HG02623 (cell line): ENCODE measurements around the gene GUCA2B.

ENCODE experiments used
- ATAC-seq: cut with Tn5 transposase; IDR thresholded peaks from one replicate; pipeline ENCODE4 v1.9.1; 2021; ENCODE audit warnings: moderate library complexity; ENCODE audit not compliant: unreplicated experiment

The GUCA2B gene

DNA sequence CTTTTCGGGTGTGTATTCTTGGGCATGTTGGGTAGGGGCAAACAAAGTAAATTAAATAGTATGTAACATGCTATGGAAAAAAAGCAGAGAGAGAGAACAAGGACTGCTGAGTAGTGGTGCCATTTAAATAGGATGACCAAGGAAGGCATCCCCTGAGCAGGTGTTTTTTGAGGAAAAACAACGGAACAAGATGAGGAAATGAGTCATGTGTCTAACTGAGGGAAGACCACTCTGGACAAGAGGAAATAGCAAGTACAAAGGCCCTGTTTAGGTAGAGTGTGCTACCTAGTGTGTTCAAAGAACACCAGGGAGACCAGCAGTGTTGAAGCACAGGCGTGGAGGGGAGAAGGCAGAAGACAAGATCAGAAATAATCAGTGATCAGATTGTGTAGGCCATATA, 31.4 kb downstream of the GUCA2B start:
- no peak for ATAC-seq

DNA sequence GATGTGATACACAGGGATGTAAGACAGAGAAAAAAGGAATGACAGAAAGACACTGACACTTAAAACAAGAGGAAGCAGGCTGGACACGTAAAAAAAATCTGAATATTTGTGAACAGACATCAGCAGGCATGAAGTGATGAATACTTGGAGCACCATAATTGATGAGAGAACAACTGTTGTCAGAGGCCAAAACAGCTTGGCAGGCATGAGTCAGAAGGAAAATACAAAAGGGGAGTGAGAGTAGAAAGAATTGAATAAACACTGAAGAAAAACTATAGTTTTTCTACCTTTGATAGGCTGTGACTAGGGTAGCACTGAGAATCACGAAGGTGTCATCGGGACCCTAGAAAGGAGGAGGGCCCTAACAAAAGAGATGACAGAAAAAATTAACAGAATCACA, 32.9 kb downstream of the GUCA2B start:
- ATAC-seq, result no peak

DNA sequence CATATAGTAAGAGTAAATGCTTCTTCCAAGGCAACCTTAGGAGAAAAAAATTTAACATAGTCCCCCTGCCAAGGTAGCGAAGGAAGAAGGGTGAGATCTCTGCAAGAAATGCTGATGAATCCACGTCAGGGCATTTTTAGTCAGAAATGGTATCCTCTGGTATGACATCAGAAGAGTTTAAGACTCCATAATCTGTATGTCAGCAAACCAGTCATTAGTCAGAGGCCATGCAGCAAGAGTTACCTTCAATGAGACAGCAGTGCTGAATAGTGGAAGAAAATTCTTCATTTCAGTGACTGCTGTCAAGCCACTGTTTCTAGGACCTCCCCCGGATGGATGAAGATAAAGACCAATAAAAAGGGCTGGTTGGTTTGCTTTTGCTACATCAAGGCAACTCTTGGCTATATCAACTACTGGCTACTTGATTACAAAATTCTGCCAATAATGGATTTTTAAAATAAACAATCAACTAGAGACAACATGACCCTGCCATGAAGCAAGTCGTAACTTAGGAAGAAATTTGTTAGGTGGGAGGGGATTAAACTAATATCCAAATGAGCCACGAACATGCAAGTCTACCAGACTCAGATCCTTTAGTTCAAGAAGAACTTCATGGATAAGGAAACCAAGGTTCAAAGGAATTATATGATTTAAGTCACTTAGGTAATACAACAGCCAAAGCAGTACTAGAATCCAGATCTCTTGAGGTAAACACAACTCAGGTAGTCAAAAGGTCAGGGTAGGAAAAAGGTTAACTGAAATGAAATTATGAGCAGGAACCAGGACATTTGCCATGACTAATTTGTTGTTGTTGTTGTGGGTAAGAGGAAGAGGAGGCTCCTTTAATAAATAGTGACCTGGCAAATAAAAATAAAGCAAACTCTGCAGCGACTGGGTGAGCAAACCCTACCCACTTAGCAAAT, 37.0 kb downstream of the GUCA2B start:
- ATAC-seq, result no peak

DNA sequence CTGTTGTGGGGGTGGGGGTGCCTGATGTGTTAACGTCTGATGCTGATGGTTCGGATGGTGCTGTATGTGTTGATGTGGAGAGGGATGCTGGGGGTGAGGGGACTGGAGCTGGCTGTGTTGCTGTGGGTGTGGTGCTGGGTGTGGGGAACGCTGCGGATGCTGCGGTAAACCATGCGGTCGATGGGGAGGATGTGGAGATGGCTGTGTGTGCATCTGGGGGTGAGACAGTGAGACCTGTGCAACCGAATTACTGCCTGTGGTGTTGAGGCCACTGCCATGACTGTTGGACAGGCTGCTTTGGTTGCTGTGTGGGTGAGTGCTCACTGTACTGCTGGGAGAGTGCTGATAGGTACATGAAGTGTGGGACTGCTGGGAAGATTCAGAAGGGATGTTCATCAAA, 38.1 kb downstream of the GUCA2B start:
- ATAC-seq, result no peak

DNA sequence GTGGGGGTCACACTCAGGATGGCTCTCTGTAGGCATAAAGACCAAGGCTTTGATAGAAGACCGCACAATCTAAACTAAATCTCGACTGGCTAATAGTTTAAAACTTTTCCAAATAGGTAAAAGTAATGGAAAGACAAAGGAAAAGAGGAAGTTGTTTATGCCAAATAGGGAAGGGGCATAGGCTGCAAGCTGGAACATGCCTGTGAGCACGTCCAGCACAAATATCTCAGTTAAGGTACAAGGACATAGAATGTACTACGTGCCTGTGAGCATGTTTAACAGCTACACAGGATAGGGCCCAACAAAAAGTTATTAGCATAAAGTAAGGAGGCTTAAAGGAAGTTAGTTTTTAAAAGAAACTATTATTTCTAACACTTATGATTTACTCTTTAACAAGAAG, 38.9 kb downstream of the GUCA2B start:
- ATAC-seq, result no peak

DNA sequence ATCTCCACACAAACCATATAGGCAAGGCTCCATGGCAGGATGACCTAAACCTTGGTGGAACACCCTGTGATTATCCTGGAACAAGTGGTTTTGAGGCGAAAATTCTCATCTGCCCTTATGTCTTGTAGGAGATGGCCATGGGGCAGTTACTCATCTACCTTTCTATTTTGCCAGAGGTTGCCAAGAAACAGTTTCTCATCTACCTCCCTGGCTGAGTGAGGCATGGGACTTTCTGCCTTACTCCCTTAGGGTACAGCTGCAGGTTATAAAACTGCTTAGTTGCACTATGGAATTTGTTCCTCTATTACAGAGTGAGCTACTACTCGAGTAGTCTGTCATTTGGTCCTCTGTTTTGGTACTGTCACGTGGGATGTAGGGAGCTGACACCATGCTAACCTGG, 42.6 kb downstream of the GUCA2B start:
- ATAC-seq, result no peak

DNA sequence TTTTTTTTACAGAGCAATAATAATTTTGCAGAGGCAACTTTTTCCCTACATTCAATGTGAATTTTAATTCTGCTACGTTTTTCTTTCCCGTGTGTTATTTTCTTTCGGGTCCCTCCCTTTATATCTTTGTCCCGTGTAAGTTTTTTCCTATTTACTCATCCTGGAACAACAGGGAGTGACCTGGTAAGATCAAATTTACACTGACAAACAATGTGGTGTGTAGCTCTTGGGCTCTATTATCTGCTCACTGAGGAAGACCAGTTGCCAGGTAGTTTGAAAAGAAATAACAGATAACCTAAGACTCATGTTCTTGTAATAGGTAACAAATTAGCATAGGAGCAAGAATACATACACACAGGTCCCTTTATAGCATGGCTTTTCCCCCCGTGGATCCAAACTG, 45.0 kb downstream of the GUCA2B start:
- ATAC-seq, result no peak

DNA sequence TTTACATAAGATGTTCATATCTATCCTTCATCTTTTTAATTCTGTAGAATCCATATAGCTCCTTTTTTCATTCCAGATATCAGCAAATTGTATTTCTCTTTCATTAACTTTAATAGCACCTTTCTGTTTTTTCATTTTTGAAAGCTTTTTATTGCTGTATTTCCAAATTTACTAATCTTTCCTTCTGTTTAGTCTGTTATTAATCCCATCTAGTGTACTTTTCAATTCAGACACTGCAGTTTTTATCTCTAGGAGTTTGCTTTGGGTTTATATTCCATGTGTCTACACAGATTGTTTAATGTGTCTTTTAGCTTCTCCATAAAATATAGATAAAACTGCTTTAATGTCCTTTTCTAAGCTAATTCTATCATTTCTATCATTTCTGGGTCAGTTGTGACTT, 48.8 kb downstream of the GUCA2B start:
- ATAC-seq, result no peak
